Activated gamma-delta T cell (primary cell): Measurements from ENCODE around the gene TEAD1.

Experiments
- DNase-seq: peaks from one replicate; lab custom pipeline; 2025; lab: John Stamatoyannopoulos, UW

Gene TEAD1

GRCh38 chr11:12789596-12790215, 115.5 kb downstream of the TEAD1 start:
- DNase-seq: no peak

GRCh38 chr11:12790861-12791616, 116.8 kb downstream of the TEAD1 start:
- DNase-seq: no peak

GRCh38 chr11:12792018-12792417, 117.8 kb downstream of the TEAD1 start:
- no peak for DNase-seq

- DNase-seq: no peak
Measured at GRCh38 chr11:12792590-12792989, 118.4 kb downstream of the TEAD1 start.

- no peak for DNase-seq
Measured at GRCh38 chr11:12793065-12793464, 118.8 kb downstream of the TEAD1 start.

- no peak for DNase-seq
Measured at GRCh38 chr11:12793506-12793905, 119.3 kb downstream of the TEAD1 start.

GRCh38 chr11:12794576-12795230, 120.5 kb downstream of the TEAD1 start:
- DNase-seq: no peak

GRCh38 chr11:12797996-12798395, 123.8 kb downstream of the TEAD1 start:
- DNase-seq: no peak

- DNase-seq: no peak
Measured at GRCh38 chr11:12798609-12799011, 124.4 kb downstream of the TEAD1 start.

GRCh38 chr11:12799334-12799835, 125.2 kb downstream of the TEAD1 start:
- no peak for DNase-seq

- no peak for DNase-seq
Measured at GRCh38 chr11:12800032-12800671, 125.9 kb downstream of the TEAD1 start.

- no peak for DNase-seq
Measured at GRCh38 chr11:12800871-12801270, 126.7 kb downstream of the TEAD1 start.

GRCh38 chr11:12801976-12802375, 127.8 kb downstream of the TEAD1 start:
- DNase-seq: no peak

- no peak for DNase-seq
Measured at GRCh38 chr11:12802418-12803085, 128.3 kb downstream of the TEAD1 start.

- DNase-seq: no peak
Measured at GRCh38 chr11:12803086-12803826, 129.0 kb downstream of the TEAD1 start.

GRCh38 chr11:12806113-12806512, 131.9 kb downstream of the TEAD1 start:
- DNase-seq: no peak

GRCh38 chr11:12807621-12808020, 133.4 kb downstream of the TEAD1 start:
- no peak for DNase-seq

- DNase-seq: no peak
Measured at GRCh38 chr11:12808519-12808918, 134.3 kb downstream of the TEAD1 start.

GRCh38 chr11:12809364-12809763, 135.1 kb downstream of the TEAD1 start:
- DNase-seq: no peak

GRCh38 chr11:12809864-12810567, 135.8 kb downstream of the TEAD1 start:
- DNase-seq: no peak

- DNase-seq: no peak
Measured at GRCh38 chr11:12810568-12810894, 136.3 kb downstream of the TEAD1 start.
